Nephron progenitor cell (in vitro differentiated cells): Measurements from ENCODE around the gene RITA1.

Experiments used
- DNase-seq: peaks from one replicate; pipeline ENCODE4 v3.0.0; 2021
- H3K27ac Mint-ChIP-seq: 2 replicates; pipeline ENCODE4 v1.8.0; 2021; ENCODE audit warnings: mild to moderate bottlenecking, moderate library complexity, mixed read lengths
- H3K27me3 Mint-ChIP-seq: 2 replicates; pipeline ENCODE4 v1.8.0; 2021; ENCODE audit warnings: mild to moderate bottlenecking, low read depth, mixed read lengths; ENCODE audit not compliant: poor library complexity
- H3K36me3 Mint-ChIP-seq: 2 replicates; pipeline ENCODE4 v1.8.0; 2021; ENCODE audit warnings: low read depth, mixed read lengths
- H3K4me1 Mint-ChIP-seq: 2 replicates; pipeline ENCODE4 v1.8.0; 2021; ENCODE audit warnings: mixed read lengths
- H3K4me3 Mint-ChIP-seq: 2 replicates; pipeline ENCODE4 v1.8.0; 2021; ENCODE audit warnings: mild to moderate bottlenecking, moderate library complexity, mixed read lengths
- H3K9me3 Mint-ChIP-seq: 2 replicates; pipeline ENCODE4 v1.8.0; 2021; ENCODE audit warnings: mild to moderate bottlenecking, moderate library complexity, mixed read lengths
- TF ChIP-seq, protein P1 (sequence below): fragments of 200-600 bp; sonication (generic); IDR thresholded peaks from 2 replicates; pipeline ENCODE4 v1.5.0; 2021; ENCODE audit warnings: antibody characterized with exemption

The RITA1 gene

DNA sequence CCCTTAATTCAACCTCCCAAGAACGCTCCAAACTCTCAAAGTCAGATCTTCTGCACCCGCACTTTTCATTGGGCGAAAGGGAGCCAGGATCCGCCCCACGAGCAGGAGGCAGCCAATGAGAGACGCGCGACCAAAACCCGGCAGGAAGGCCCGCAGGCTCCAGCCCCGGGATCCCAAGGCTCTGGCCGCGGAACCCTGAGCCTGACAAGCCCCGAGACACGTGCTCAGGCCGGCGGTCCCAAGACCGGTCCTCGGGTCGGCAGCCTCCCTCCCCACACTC is 681 bp upstream of the RITA1 start:
- Mint-ChIP-seq H3K4me3 (peak overlapping the region; percentile 92), H3K4me1 (peaks cover 30% of the 10 kb centered on the region), H3K27me3 (no peaks in the 10 kb centered on the region), H3K9me3 (no peaks in the 10 kb centered on the region), H3K27ac (peak overlapping the region; percentile 89), H3K36me3 (peaks cover 46% of the 10 kb centered on the region)
- peak; percentile 84 for DNase-seq
- TF ChIP-seq, protein P1, sequence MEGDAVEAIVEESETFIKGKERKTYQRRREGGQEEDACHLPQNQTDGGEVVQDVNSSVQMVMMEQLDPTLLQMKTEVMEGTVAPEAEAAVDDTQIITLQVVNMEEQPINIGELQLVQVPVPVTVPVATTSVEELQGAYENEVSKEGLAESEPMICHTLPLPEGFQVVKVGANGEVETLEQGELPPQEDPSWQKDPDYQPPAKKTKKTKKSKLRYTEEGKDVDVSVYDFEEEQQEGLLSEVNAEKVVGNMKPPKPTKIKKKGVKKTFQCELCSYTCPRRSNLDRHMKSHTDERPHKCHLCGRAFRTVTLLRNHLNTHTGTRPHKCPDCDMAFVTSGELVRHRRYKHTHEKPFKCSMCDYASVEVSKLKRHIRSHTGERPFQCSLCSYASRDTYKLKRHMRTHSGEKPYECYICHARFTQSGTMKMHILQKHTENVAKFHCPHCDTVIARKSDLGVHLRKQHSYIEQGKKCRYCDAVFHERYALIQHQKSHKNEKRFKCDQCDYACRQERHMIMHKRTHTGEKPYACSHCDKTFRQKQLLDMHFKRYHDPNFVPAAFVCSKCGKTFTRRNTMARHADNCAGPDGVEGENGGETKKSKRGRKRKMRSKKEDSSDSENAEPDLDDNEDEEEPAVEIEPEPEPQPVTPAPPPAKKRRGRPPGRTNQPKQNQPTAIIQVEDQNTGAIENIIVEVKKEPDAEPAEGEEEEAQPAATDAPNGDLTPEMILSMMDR = no peak

DNA sequence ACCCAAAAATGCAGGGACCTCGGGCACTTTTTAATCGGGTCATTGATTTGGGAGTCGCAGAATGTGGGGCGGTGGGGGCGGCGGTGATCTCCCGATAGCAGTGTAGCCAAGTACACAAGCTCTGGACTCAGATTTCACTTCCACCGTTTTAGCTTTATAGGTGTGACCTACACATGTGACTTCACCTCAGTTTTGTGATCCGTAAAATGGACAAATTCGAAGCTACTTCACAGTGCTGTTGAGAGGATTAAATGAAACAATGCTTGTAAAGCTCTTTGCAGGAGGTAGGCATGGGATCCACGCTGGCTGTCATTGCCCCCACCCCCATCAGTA is 478 bp downstream of the RITA1 start:
- no peaks in the 10 kb centered on the region for H3K27me3 Mint-ChIP-seq
- peaks cover 38% of the 10 kb centered on the region for H3K4me1 Mint-ChIP-seq
- DNase-seq = no peak
- no peaks in the 10 kb centered on the region for H3K9me3 Mint-ChIP-seq
- H3K4me3 Mint-ChIP-seq = peak overlapping the region; percentile 92
- TF ChIP-seq, protein P1 = no peak
- H3K27ac Mint-ChIP-seq = no peak overlapping the region
- peaks cover 41% of the 10 kb centered on the region for H3K36me3 Mint-ChIP-seq

DNA sequence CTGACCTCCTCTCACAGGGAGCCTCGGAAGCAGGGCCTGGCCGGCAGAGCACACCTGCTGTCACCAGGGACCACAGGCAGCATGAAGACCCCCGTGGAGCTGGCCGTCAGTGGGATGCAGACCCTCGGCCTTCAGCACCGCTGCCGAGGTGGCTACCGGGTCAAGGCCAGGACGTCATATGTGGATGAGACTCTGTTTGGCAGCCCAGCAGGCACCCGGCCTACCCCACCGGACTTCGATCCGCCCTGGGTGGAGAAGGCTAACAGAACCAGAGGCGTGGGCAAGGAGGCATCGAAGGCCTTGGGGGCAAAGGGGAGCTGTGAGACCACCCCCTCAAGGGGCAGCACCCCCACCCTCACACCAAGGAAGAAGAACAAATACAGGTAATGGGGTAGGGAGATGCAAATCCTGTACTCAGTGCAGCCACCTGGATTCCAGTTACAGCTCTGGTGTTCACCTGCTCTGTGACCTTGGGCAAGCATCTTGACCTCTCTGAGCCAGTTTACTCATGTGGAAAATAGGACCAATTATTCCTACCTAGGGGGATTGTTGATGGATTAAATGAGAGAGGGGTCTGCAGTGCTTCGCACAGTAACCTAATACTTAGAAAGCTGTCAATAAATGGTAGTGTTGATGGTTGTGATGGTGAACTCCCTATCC is 1.3 kb downstream of the RITA1 start:
- DNase-seq = no peak
- H3K36me3 Mint-ChIP-seq = peaks cover 45% of the 10 kb centered on the region

DNA sequence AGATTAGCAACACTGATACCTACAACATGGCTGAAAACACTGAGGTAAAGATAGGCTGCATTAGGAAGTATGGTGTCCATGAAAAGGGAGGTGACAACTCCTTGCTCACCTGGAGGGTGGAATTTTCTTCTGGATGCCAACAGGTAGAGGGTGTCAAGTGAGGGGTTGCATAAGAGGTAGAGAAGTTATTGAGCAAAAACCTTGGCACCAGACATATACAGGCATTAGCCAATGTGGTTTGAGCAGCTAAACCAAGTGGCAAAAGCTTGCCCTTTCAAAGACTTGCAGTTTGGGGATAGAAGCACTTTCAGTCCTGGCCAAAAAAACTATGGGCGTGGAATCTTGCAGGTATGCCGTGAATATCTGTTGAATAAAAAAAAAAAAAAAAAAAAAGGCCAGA is 3.8 kb downstream of the RITA1 start:
- H3K36me3 Mint-ChIP-seq = peaks cover 52% of the 10 kb centered on the region
- DNase-seq = no peak
- no peak overlapping the region for H3K4me3 Mint-ChIP-seq
- no peaks in the 10 kb centered on the region for H3K9me3 Mint-ChIP-seq
- no peak overlapping the region for H3K27ac Mint-ChIP-seq
- no peaks in the 10 kb centered on the region for H3K27me3 Mint-ChIP-seq
- peaks cover 57% of the 10 kb centered on the region for H3K4me1 Mint-ChIP-seq
- TF ChIP-seq, protein P1 = no peak

More for the DNA sequence above, 1.3 kb downstream of the RITA1 start:
- TF ChIP-seq, protein P1 = no peak
- H3K27ac Mint-ChIP-seq = peak overlapping the region; percentile 96
- peak overlapping the region; percentile 92 for H3K4me3 Mint-ChIP-seq
- no peaks in the 10 kb centered on the region for H3K9me3 Mint-ChIP-seq
- H3K4me1 Mint-ChIP-seq = peaks cover 39% of the 10 kb centered on the region
- no peaks in the 10 kb centered on the region for H3K27me3 Mint-ChIP-seq

DNA sequence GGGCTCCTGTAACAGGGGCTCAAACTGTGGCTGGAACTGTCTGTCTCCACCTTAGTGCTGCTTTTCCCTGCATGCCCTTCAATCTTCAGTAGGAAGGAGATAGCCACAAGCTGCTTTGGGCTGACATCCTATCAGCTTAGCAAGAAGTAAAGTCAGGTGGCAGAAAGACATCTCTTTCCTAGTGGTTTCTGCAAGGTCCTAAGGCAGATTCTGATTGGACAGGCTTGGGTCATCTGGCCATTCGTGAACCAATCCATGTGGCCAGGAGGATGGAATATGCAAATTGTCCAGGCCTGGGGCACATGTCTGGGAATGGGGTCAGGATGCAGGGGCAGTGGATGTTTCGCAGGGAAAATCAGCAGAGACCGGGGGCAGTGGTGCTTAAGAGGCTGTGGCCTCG is 5.2 kb downstream of the RITA1 start:
- TF ChIP-seq, protein P1 = no peak
- DNase-seq = peak; percentile 36
- peaks cover 52% of the 10 kb centered on the region for H3K36me3 Mint-ChIP-seq
- peak overlapping the region; percentile 61 for H3K27ac Mint-ChIP-seq
- H3K9me3 Mint-ChIP-seq = no peaks in the 10 kb centered on the region
- H3K27me3 Mint-ChIP-seq = no peaks in the 10 kb centered on the region
- peaks cover 63% of the 10 kb centered on the region for H3K4me1 Mint-ChIP-seq
- no peak overlapping the region for H3K4me3 Mint-ChIP-seq

DNA sequence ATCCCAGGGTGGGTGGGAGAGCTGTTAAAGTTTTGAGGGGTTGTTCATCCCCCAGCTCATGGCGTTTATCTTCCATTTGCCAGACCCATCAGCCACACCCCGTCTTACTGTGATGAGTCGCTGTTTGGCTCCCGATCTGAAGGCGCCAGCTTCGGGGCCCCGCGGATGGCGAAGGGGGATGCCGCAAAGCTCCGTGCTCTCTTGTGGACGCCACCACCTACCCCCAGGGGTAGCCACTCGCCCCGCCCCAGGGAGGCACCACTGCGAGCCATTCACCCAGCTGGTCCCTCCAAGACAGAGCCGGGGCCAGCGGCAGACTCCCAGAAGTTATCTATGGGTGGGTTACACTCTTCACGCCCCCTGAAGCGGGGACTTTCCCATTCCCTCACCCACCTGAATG is 5.7 kb downstream of the RITA1 start:
- no peak for DNase-seq
- TF ChIP-seq, protein P1 = no peak
- Mint-ChIP-seq H3K27ac (no peak overlapping the region), H3K9me3 (no peaks in the 10 kb centered on the region), H3K4me1 (peaks cover 61% of the 10 kb centered on the region), H3K27me3 (no peaks in the 10 kb centered on the region), H3K36me3 (peaks cover 51% of the 10 kb centered on the region), H3K4me3 (no peak overlapping the region)
